NCI-H748 (cell line): Measurements from ENCODE around the gene PCDHGB6.
"Not testable (repeated sequence)": the region's sequence is repeated elsewhere in the genome, so short reads cannot be mapped to it uniquely, and the experiment has no call there.

Experiments used
- DNase-seq: peaks from one replicate; lab custom pipeline; 2025; ENCODE audit not compliant: unreplicated experiment; lab: John Stamatoyannopoulos, UW

Gene PCDHGB6

DNA sequence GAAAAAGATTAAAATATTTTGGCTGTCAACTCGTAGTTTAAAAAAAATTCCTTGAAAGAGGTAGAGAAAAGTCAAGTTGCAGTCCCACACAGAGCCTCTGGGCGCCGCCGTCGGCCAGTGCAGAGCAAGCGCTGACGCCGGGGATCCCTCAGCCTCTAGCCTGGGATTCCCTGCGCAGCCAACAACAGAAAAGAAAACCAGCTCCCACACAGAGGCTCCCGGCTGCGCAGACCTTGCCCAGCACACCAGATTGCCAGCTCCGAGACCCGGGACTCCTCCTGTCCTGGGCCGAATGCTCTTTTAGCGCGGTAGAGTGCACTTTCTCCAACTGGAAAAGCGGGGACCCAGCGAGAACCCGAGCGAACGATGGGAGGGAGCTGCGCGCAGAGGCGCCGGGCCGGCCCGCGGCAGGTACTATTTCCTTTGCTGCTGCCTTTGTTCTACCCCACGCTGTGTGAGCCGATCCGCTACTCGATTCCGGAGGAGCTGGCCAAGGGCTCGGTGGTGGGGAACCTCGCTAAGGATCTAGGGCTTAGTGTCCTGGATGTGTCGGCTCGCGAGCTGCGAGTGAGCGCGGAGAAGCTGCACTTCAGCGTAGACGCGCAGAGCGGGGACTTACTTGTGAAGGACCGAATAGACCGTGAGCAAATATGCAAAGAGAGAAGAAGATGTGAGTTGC, 9.8 kb downstream of the PCDHGB6 start, which contains the start of gene PCDHGB7:
Gene PCDHGB7 (plus strand): TSS at position 184 of the 679 bp plus-strand sequence. CDS start 183 bp downstream, at position 367.
- DNase-seq, result not testable (repeated sequence)

DNA sequence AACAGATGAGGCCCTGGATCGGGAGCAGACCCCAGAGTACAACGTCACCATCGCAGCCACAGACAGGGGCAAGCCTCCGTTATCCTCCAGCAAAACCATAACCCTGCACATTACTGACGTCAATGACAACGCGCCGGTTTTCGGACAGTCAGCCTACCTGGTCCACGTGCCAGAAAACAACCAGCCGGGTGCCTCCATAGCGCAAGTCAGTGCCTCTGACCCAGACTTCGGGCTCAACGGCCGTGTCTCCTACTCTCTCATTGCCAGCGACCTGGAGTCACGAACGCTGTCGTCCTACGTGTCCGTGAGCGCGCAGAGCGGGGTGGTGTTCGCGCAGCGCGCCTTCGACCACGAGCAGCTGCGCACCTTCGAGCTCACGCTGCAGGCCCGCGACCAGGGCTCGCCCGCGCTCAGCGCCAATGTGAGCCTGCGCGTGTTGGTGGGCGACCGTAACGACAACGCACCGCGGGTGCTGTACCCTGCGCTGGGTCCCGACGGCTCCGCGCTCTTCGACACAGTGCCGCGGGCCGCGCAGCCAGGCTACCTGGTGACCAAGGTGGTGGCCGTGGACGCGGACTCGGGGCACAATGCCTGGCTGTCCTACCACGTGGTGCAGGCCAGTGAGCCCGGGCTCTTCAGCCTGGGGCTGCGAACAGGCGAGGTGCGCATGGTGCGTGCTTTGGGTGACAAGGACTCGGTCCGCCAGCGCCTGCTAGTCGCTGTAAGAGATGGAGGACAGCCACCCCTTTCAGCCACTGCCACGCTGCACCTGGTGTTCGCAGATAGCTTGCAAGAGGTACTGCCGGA, 11.5 kb downstream of the PCDHGB6 start:
- no peak for DNase-seq

DNA sequence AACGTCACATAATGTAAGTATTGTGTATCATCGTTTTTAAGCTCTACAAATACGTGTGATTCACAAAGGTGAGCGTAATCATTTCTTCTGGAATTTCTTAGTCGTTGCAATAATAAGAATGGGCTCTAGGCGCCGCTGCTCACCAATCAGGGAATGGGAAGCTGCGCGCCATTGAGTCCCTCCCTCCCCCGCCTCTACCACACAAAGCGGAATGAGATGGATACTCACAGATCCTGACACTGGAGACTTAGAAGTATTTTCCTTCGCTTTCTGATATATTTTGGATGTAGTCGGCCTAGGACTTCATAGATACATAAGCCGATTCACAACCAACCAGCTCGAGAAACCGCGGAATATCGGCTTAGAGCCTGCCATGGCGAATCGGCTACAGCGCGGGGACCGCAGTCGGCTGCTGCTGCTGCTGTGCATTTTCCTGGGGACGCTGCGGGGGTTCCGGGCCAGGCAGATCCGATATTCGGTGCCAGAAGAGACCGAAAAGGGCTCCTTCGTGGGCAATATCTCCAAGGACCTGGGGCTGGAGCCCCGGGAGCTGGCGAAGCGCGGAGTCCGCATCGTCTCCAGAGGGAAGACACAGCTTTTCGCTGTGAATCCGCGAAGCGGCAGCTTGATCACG, 13.2 kb downstream of the PCDHGB6 start, which contains the start of gene PCDHGA11:
Gene PCDHGA11 (plus strand): TSS at position 197 of the 634 bp plus-strand sequence. CDS start 177 bp downstream, at position 374.
- no peak for DNase-seq

DNA sequence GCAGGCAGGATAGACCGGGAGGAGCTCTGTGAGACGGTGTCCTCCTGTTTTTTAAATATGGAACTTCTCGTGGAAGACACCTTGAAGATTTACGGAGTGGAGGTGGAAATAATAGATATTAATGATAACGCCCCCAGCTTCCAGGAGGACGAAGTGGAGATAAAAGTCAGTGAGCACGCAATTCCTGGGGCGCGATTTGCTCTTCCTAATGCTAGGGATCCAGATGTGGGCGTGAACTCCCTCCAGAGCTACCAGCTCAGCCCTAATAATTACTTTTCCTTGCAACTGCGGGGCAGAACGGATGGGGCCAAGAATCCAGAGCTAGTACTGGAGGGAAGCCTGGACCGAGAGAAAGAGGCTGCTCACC, 13.7 kb downstream of the PCDHGB6 start:
- no peak for DNase-seq

DNA sequence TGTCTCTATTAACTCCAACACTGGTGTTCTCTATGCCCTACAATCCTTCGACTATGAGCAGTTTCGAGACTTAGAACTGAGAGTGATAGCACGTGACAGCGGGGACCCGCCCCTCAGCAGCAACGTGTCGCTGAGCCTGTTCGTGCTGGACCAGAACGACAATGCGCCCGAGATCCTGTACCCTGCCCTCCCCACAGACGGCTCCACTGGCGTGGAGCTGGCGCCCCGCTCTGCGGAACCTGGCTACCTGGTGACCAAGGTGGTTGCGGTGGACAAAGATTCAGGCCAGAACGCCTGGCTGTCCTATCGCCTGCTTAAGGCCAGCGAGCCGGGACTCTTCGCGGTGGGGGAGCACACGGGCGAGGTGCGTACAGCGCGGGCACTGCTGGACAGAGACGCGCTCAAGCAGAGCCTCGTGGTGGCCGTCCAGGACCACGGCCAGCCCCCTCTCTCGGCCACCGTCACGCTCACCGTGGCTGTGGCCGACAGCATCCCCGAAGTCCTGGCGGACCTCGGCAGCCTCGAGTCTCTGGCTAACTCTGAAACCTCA, 15.0 kb downstream of the PCDHGB6 start:
- DNase-seq, result no peak

DNA sequence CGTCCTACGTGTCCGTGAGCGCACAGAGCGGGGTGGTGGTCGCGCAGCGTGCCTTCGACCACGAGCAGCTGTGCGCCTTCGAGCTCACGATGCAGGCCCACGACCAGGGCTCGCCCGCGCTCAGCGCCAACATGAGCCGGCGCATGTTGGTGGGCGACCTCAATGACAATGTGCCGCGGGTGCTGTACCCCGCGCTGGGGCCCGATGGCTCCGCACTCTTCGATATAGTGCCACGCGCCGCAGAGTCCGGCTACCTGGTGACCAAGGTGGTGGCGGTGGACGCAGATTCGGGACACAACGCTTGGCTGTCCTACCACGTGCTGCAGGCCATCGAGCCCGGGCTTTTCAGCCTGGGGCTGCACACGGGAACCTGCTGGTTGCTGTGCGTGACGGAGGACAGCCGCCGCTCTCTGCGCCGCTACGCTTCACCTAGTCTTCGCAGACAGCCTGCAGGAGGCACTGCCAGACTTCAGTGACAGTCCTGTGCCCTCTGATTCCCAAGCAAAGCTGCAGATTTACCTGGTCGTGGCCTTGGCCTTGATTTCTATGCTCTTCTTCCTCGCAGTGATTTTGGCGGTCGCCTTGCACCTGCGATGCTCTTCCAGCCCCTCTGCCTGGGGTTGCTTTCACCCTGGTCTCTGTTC, 20.1 kb downstream of the PCDHGB6 start:
- DNase-seq, result no peak

DNA sequence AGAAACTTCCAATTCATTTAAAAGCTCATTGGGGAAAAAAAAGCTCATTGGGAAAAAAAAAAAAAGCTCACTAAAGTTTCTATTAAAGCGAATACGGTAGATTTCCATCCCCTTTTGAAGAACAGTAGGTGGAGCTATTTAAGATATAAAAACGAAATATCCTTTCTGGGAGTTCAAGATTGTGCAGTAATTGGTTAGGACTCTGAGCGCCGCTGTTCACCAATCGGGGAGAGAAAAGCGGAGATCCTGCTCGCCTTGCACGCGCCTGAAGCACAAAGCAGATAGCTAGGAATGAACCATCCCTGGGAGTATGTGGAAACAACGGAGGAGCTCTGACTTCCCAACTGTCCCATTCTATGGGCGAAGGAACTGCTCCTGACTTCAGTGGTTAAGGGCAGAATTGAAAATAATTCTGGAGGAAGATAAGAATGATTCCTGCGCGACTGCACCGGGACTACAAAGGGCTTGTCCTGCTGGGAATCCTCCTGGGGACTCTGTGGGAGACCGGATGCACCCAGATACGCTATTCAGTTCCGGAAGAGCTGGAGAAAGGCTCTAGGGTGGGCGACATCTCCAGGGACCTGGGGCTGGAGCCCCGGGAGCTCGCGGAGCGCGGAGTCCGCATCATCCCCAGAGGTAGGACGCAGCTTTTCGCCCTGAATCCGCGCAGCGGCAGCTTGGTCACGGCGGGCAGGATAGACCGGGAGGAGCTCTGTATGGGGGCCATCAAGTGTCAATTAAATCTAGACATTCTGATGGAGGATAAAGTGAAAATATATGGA, 22.7 kb downstream of the PCDHGB6 start, which contains the start of gene PCDHGA12:
Gene PCDHGA12 (plus strand): TSS at position 176 of the 782 bp plus-strand sequence. CDS start 253 bp downstream, at position 429.
- DNase-seq, result no peak

DNA sequence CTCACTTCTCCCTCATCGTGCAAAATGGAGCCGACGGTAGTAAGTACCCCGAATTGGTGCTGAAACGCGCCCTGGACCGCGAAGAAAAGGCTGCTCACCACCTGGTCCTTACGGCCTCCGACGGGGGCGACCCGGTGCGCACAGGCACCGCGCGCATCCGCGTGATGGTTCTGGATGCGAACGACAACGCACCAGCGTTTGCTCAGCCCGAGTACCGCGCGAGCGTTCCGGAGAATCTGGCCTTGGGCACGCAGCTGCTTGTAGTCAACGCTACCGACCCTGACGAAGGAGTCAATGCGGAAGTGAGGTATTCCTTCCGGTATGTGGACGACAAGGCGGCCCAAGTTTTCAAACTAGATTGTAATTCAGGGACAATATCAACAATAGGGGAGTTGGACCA, 23.5 kb downstream of the PCDHGB6 start:
- DNase-seq, result no peak

DNA sequence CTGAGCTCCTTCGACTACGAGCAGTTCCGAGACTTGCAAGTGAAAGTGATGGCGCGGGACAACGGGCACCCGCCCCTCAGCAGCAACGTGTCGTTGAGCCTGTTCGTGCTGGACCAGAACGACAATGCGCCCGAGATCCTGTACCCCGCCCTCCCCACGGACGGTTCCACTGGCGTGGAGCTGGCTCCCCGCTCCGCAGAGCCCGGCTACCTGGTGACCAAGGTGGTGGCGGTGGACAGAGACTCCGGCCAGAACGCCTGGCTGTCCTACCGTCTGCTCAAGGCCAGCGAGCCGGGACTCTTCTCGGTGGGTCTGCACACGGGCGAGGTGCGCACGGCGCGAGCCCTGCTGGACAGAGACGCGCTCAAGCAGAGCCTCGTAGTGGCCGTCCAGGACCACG, 24.5 kb downstream of the PCDHGB6 start:
- not testable (repeated sequence) for DNase-seq

DNA sequence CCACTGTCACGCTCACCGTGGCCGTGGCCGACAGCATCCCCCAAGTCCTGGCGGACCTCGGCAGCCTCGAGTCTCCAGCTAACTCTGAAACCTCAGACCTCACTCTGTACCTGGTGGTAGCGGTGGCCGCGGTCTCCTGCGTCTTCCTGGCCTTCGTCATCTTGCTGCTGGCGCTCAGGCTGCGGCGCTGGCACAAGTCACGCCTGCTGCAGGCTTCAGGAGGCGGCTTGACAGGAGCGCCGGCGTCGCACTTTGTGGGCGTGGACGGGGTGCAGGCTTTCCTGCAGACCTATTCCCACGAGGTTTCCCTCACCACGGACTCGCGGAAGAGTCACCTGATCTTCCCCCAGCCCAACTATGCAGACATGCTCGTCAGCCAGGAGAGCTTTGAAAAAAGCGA, 24.9 kb downstream of the PCDHGB6 start:
- DNase-seq, result not testable (repeated sequence)

DNA sequence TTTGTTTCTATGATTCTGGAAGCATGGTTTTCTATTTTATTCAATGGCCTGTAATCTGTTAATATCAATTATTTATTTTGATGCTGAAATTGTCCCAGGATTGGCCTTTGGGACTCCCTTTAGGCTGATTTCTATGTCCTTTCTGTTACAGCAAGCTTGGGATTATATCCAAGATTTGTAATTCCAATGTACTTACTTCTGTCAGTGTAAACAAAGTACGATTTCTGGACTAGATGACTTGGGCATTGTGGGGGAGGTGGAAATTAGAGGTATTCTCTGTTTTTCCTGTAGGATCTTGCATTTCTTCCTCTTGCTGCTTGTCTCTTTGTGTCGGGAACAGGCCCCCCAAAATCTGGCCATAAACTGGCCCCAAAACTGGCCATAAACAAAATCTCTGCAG, 26.2 kb downstream of the PCDHGB6 start:
- no peak for DNase-seq

DNA sequence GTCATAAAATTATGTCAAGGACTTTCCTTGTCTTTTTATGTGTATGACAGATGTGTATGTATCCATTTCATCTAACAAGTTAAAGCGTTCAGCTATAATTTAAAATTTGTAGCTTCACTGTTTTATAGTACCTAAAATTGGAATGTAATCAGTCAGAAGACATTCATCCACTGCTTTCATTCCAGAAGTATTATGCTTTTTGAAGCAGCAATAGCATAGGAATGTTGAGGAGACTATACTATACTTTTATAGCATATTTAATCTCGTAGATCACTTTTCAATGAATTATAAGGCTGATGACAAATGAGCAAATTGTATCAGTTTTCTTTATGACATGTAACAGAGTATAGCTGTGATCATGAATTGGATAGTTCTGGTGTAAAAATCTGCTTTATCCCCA, 29.4 kb downstream of the PCDHGB6 start:
- no peak for DNase-seq

DNA sequence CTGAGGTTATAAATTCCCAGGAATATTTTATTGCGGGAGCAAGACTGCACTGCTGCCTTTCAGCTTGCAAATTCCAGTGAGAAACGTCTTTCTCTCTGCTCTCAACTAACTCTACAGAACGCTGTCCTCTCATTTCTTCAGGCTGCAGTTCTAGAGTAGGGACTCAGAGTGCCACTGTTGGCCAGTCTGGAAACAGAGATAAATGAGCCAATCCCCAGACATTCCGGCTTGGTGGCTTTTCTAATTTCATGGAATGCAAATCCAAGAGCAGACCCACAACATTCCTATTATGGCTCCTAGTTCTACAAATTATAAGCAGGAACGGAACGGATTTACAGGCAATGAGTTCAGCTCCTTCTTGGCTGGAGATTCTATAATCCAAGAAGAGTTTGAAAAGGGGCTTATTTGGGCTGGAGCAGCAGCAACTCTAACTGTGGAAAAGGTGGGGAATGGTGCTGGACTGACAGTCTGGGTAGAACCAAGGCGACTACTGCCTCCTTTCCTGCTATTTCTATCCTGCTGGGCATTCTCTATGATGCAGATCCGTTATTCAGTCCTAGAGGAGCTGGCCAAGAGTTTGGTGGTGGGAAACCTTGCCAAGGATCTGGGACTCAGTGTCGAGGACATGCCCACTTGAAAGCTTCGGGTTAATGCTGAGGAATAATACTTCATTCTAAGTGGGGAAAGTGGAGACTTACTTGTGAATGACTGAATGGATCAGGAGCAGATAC, 31.8 kb downstream of the PCDHGB6 start:
- DNase-seq, result no peak

DNA sequence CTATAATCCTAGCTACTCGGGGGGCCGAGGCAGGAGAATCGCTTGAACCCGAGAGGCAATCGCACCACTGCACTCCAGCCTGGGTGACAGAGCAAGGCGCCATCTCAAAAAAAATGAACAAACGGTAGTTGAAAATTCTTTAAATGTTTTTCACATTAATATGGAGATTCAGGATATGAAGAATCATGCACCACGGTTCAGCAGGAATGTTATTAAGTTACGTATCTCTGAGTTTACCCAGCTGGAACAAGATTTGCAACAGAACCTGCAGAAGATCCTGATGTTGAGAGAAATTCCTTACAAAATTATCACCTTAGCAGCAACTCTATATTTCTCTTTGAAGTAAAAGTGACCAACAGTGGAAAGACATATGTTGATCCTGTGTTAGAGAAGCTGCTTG, 32.5 kb downstream of the PCDHGB6 start:
- no peak for DNase-seq

DNA sequence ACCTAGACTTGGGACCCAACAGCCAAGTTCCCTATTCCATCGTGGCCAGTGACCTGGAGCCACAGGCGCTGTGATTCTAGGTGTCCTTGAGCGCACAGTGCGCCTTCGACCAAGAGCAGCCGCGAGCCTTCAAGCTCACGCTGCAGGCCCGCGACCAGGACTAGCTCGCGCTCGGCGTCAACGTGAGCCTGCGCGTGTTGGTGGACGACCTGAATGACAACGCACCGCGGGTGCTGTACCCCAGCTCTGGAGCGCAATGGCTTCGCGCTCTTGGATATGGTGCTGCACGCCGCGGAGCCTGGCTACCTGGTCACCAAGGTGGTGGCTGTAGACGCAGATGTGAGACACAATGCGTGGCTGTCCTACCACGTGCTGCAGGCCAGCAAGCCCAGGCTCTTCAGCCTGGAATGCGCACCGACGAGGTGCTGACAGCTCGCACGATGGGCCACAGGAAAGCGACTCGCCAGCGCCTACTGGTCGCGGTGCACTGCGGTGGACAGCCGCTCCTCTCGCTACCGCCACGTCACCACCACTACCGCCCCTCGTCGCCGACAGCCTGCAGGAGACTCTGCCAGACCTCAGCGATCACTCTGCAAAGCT, 33.9 kb downstream of the PCDHGB6 start:
- DNase-seq, result no peak
